Measurements from ENCODE around the gene BRAF. TPM values are rescaled to one million over a fixed set of nuclear protein-coding genes. Genes with fewer than 3 reads are reported as not detected.

BRAF gene
- total and polyA plus RNA-seq, 7 experiments from 2014 or later = 11.2 to 58.7 (median 48.3) TPM

DNA sequence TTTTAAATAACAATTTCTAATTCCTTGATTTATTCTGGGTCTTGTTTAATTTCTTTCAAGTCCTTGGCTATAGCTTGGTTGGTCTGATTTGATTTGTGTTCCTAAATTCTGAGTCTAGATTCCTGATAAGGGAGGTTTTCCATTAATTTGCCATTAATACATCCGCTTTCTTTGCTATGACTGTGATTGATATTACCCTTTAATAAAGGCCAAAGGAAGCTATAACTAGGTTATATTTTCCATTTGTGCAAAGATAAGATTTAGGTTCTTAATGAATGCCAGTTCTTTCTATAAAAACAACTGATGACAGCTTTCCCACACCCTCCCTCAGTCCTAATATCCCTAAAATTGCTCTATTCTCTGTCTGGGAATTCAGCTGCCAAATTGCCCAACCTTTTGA, 200.0 kb downstream of the BRAF start:
- Histone ChIP-seq H3K9me3 (ENCODE audit: control insufficient read depth in 2 of 3, low read length in 3 of 3) (no peaks in the 10 kb centered on the region), H3K27ac (ENCODE audit: low read depth, low read length) (peak overlapping the region; percentile 29), H3K4me3 (ENCODE audit: low read length) (no peak overlapping the region), H3K27me3 (ENCODE audit: control insufficient read depth in 2 of 2, insufficient read depth in 2 of 2, low read length in 2 of 2) (no peaks in the 10 kb centered on the region), H3K4me1 (ENCODE audit: control insufficient read depth in 2 of 2, insufficient read depth in 2 of 2, low read length in 2 of 2) (peaks cover 0 to 18% of the 10 kb centered on the region in 2 donors), H3K36me3 (ENCODE audit: control insufficient read depth in 2 of 3, insufficient read depth in 3 of 3, low read length in 3 of 3) (no peaks in the 10 kb centered on the region)
- ATAC-seq (no peak), DNase-seq (no peak)
- Mint-ChIP-seq H3K36me3 (peaks cover 0 to 2% (median 0%) of the 10 kb centered on the region in 5 donors), H3K27me3 (no peaks in the 10 kb centered on the region), H3K4me3 (peak overlapping the region in 1 of 10 donors; percentile 49), H3K27ac (peak overlapping the region in 7 of 9 donors; percentile 36 to 94 (median 84)), H3K9me3 (no peaks in the 10 kb centered on the region), H3K4me1 (peaks cover 9 to 44% (median 32%) of the 10 kb centered on the region in 7 donors)
- ChIA-PET POLR2A (interaction anchor here (3.0 kb wide), 1 partner anchor 24 kb away, joined by 21 read pairs; no protein-coding TSS in a partner anchor), CTCF (no interaction called here)
- intact Hi-C loops (cut with micrococcal nuclease) = no loop called here

DNA sequence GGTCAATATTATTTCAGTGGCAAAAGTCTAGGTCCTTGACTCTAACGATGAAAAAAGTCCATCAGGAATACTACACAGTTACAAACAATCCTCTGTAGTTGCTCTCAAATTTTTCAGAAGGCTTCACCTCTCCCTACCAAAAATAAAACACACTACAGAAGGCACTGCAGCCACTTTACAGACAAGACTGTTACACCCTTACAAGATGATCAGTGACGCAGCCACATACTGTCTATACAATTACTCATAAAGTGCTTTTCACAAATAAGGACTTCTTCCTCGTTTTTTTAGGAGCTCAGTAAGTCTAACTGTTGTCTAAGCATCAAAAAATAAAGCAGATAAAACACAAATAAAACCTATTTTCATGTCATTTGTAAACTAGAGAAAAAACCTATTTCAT, 201.2 kb downstream of the BRAF start:
- Histone ChIP-seq H3K36me3 (ENCODE audit: control insufficient read depth in 2 of 3, insufficient read depth in 3 of 3, low read length in 3 of 3) (no peaks in the 10 kb centered on the region), H3K4me3 (ENCODE audit: low read length) (no peak overlapping the region), H3K27me3 (ENCODE audit: control insufficient read depth in 2 of 2, insufficient read depth in 2 of 2, low read length in 2 of 2) (no peaks in the 10 kb centered on the region), H3K4me1 (ENCODE audit: control insufficient read depth in 2 of 2, insufficient read depth in 2 of 2, low read length in 2 of 2) (peaks cover 0 to 18% of the 10 kb centered on the region in 2 donors), H3K27ac (ENCODE audit: low read depth, low read length) (peak overlapping the region; percentile 46), H3K9me3 (ENCODE audit: control insufficient read depth in 2 of 3, low read length in 3 of 3) (no peaks in the 10 kb centered on the region)
- Mint-ChIP-seq H3K27ac (peak overlapping the region in 8 of 9 donors; percentile 83 to 94 (median 88)), H3K4me3 (peak overlapping the region in 5 of 10 donors; percentile 1 to 69 (median 49)), H3K27me3 (no peaks in the 10 kb centered on the region), H3K9me3 (no peaks in the 10 kb centered on the region), H3K36me3 (peaks cover 0 to 2% (median 0%) of the 10 kb centered on the region in 5 donors), H3K4me1 (peaks cover 14 to 50% (median 39%) of the 10 kb centered on the region in 7 donors)
- ATAC-seq (peak; percentile 30), DNase-seq (peak in 2 of 9 donors; percentile 6 to 8)
- intact Hi-C loops (cut with micrococcal nuclease) = loop anchor here in 1 of 2 donors (1.0 to 2.0 kb wide), 4 partner anchors 15 to 291 kb away; partner anchors contain the start of genes ADCK2 and MRPS33
- ChIA-PET POLR2A (interaction anchor here (1.2 to 3.0 kb wide), 7 partner anchors 16 to 291 kb away, joined by 4 to 21 read pairs (median 13); partner anchors contain the start of genes ADCK2, MRPS33 and NDUFB2), CTCF (interaction anchor here (1.4 to 1.5 kb wide), 2 partner anchors 23 to 28 kb away, joined by 3 to 4 read pairs; no protein-coding TSS in a partner anchor)

DNA sequence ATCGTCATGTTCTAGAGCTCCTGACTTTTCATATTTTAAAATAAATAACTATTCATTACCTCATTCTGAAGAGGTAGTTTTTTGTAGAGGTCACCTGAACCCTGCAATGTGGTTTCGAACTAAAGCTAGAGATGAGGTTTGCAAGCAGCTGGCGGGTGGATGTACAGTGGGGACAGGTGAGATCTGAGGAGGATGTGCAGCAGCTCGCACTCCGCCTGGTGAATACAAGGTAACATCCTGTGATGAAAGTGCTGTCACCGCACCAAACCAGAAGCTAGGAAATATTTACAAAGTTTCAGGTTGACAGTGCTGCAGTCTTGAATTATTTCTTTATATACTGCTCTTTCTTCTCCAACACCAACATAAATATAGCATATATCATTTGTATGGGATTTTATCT, 201.7 kb downstream of the BRAF start:
- ChIA-PET POLR2A (interaction anchor here (1.1 to 3.0 kb wide), 8 partner anchors 17 to 1363 kb away, joined by 3 to 21 read pairs (median 9); partner anchors contain the start of genes ADCK2, MRPS33 and NDUFB2), CTCF (interaction anchor here (0.5 to 1.5 kb wide), 4 partner anchors 23 to 288 kb away, joined by 3 to 4 read pairs (median 4); no protein-coding TSS in a partner anchor)
- Histone ChIP-seq H3K27me3 (ENCODE audit: control insufficient read depth in 2 of 2, insufficient read depth in 2 of 2, low read length in 2 of 2) (no peaks in the 10 kb centered on the region), H3K4me3 (ENCODE audit: low read length) (no peak overlapping the region), H3K4me1 (ENCODE audit: control insufficient read depth in 2 of 2, insufficient read depth in 2 of 2, low read length in 2 of 2) (peaks cover 0 to 18% of the 10 kb centered on the region in 2 donors), H3K36me3 (ENCODE audit: control insufficient read depth in 2 of 3, insufficient read depth in 3 of 3, low read length in 3 of 3) (no peaks in the 10 kb centered on the region), H3K9me3 (ENCODE audit: control insufficient read depth in 2 of 3, low read length in 3 of 3) (no peaks in the 10 kb centered on the region), H3K27ac (ENCODE audit: low read depth, low read length) (peak overlapping the region; percentile 46)
- DNase-seq = peak in 7 of 9 donors; percentile 57 to 75 (median 69)
- Mint-ChIP-seq H3K4me1 (peaks cover 14 to 50% (median 39%) of the 10 kb centered on the region in 7 donors), H3K9me3 (no peaks in the 10 kb centered on the region), H3K4me3 (peak overlapping the region in 8 of 10 donors; percentile 1 to 69 (median 55)), H3K27ac (peak overlapping the region in 8 of 9 donors; percentile 83 to 94 (median 88)), H3K27me3 (no peaks in the 10 kb centered on the region), H3K36me3 (peaks cover 0 to 2% (median 0%) of the 10 kb centered on the region in 5 donors)
- intact Hi-C loops (cut with micrococcal nuclease) = loop anchor here in 1 of 2 donors (1.0 to 2.0 kb wide), 4 partner anchors 16 to 291 kb away; partner anchors contain the start of genes ADCK2 and MRPS33
- peak; percentile 96 for ATAC-seq

- Histone ChIP-seq H3K27me3 (ENCODE audit: control insufficient read depth in 2 of 2, insufficient read depth in 2 of 2, low read length in 2 of 2) (no peaks in the 10 kb centered on the region), H3K4me1 (ENCODE audit: control insufficient read depth in 2 of 2, insufficient read depth in 2 of 2, low read length in 2 of 2) (peaks cover 0 to 18% of the 10 kb centered on the region in 2 donors), H3K27ac (ENCODE audit: low read depth, low read length) (peak overlapping the region; percentile 46), H3K36me3 (ENCODE audit: control insufficient read depth in 2 of 3, insufficient read depth in 3 of 3, low read length in 3 of 3) (no peaks in the 10 kb centered on the region), H3K9me3 (ENCODE audit: control insufficient read depth in 2 of 3, low read length in 3 of 3) (no peaks in the 10 kb centered on the region), H3K4me3 (ENCODE audit: low read length) (no peak overlapping the region)
- Mint-ChIP-seq H3K36me3 (peaks cover 0 to 2% (median 0%) of the 10 kb centered on the region in 5 donors), H3K4me3 (no peak overlapping the region), H3K27ac (peak overlapping the region in 7 of 9 donors; percentile 50 to 94 (median 88)), H3K4me1 (peaks cover 14 to 50% (median 39%) of the 10 kb centered on the region in 7 donors), H3K9me3 (no peaks in the 10 kb centered on the region), H3K27me3 (no peaks in the 10 kb centered on the region)
- ChIA-PET POLR2A (interaction anchor here (0.8 to 3.0 kb wide), 8 partner anchors 18 to 1362 kb away, joined by 3 to 21 read pairs (median 9); partner anchors contain the start of genes ADCK2, MRPS33 and NDUFB2), CTCF (interaction anchor here (1.4 to 1.5 kb wide), 2 partner anchors 26 to 289 kb away, joined by 4 read pairs; no protein-coding TSS in a partner anchor)
- intact Hi-C loops (cut with micrococcal nuclease) = loop anchor here in 1 of 2 donors (2.0 kb wide), 2 partner anchors 17 to 49 kb away; partner anchors contain the start of gene ADCK2
- DNase-seq (no peak), ATAC-seq (no peak)
These were observed 202.5 kb downstream of the BRAF start for GRCh38 chr7:140722254-140722653.

GRCh38 chr7:140719721-140720120, 205.0 kb downstream of the BRAF start:
- no peak overlapping the region for H3K27ac ChIP-seq (ENCODE audit: low read depth, low read length)
- ATAC-seq = no peak
- H3K4me1 ChIP-seq (ENCODE audit: control insufficient read depth in 2 of 2, insufficient read depth in 2 of 2, low read length in 2 of 2) = peaks cover 0 to 18% of the 10 kb centered on the region in 2 donors
- DNase-seq = no peak
- no peaks in the 10 kb centered on the region for H3K27me3 ChIP-seq (ENCODE audit: control insufficient read depth in 2 of 2, insufficient read depth in 2 of 2, low read length in 2 of 2)
- no peak overlapping the region for H3K4me3 Mint-ChIP-seq
- no peak overlapping the region for H3K4me3 ChIP-seq (ENCODE audit: low read length)
- peaks cover 14 to 43% (median 36%) of the 10 kb centered on the region in 7 donors for H3K4me1 Mint-ChIP-seq
- no peaks in the 10 kb centered on the region for H3K36me3 ChIP-seq (ENCODE audit: control insufficient read depth in 2 of 3, insufficient read depth in 3 of 3, low read length in 3 of 3)
- H3K9me3 ChIP-seq (ENCODE audit: control insufficient read depth in 2 of 3, low read length in 3 of 3) = no peaks in the 10 kb centered on the region
- intact Hi-C loops (cut with micrococcal nuclease) = no loop called here
- POLR2A ChIA-PET = no interaction called here
- CTCF ChIA-PET = no interaction called here
- no peaks in the 10 kb centered on the region for H3K9me3 Mint-ChIP-seq
- no peaks in the 10 kb centered on the region for H3K27me3 Mint-ChIP-seq
- H3K27ac Mint-ChIP-seq = peak overlapping the region in 2 of 9 donors; percentile 3 to 83
- H3K36me3 Mint-ChIP-seq = peaks cover 0 to 7% (median 4%) of the 10 kb centered on the region in 5 donors

DNA sequence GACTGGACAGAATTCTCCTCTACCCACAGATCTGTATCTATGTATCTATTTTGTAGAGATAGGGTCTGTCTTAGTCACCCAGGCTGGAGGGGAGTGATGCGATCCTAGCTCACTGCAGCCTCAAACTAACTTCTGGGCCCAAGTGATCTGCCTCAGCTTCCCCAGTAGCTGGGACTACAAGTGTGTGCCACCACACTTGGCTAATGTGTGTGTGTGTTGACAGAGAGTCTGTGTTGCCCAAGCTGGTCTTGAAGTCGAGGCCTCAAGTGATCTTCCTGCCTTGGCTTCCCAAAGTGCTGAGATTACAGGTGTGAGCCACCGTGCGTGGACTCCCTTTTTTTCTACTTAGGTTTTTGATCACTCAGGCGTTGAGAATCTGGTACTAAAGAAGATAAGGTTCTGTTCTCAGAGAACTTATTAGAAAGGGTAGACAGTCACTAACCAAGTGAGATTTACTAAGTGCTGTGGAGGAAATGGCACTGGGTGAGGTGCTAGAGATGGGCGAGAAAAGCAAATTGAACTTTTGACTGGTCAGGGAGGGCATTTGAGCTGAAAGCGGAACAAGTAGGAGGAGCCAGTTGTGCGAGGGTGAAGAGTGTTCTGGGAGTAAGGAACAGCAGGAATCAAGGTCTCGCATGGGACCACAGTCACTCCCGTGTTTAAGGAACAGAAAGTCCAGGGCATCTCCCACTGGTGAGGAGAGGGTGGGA, 210.2 kb downstream of the BRAF start:
- H3K4me3 ChIP-seq (ENCODE audit: low read length) = no peak overlapping the region
- peak; percentile 83 for ATAC-seq
- intact Hi-C loops (cut with micrococcal nuclease) = no loop called here
- H3K36me3 ChIP-seq (ENCODE audit: control insufficient read depth in 2 of 3, insufficient read depth in 3 of 3, low read length in 3 of 3) = no peaks in the 10 kb centered on the region
- peaks cover 0 to 30% (median 11%) of the 10 kb centered on the region in 5 donors for H3K36me3 Mint-ChIP-seq
- no peaks in the 10 kb centered on the region for H3K9me3 ChIP-seq (ENCODE audit: control insufficient read depth in 2 of 3, low read length in 3 of 3)
- peak overlapping the region in 3 of 9 donors; percentile 14 to 59 (median 30) for H3K27ac Mint-ChIP-seq
- no peak overlapping the region for H3K27ac ChIP-seq (ENCODE audit: low read depth, low read length)
- no peak for DNase-seq
- H3K4me1 ChIP-seq (ENCODE audit: control insufficient read depth in 2 of 2, insufficient read depth in 2 of 2, low read length in 2 of 2) = no peaks in the 10 kb centered on the region
- ChIA-PET CTCF (no interaction called here), POLR2A (no interaction called here)
- H3K27me3 Mint-ChIP-seq = no peaks in the 10 kb centered on the region
- H3K27me3 ChIP-seq (ENCODE audit: control insufficient read depth in 2 of 2, insufficient read depth in 2 of 2, low read length in 2 of 2) = no peaks in the 10 kb centered on the region
- peaks cover 0 to 1% (median 0%) of the 10 kb centered on the region in 11 donors for H3K9me3 Mint-ChIP-seq
- peaks cover 0 to 15% (median 4%) of the 10 kb centered on the region in 7 donors for H3K4me1 Mint-ChIP-seq
- H3K4me3 Mint-ChIP-seq = peak overlapping the region in 2 of 10 donors; percentile 7 to 14
